WTC11 (cell line): ENCODE results near the gene BRPF1.

Experiments used
- CREB1 ChIP-seq: sonication (generic); formaldehyde crosslinking; IDR thresholded peaks from 2 replicates; pipeline ENCODE4 v1.8.0; 2023; ENCODE audit warnings: mild to moderate bottlenecking, missing genetic modification reagents
- NR2C2 ChIP-seq: sonication (generic); formaldehyde crosslinking; IDR thresholded peaks from 2 replicates; pipeline ENCODE4 v1.8.0; 2022; ENCODE audit warnings: mild to moderate bottlenecking, missing genetic modification reagents
- TCF7 ChIP-seq: sonication (generic); formaldehyde crosslinking; IDR thresholded peaks from 2 replicates; pipeline ENCODE4 v1.8.0; 2022; ENCODE audit warnings: mild to moderate bottlenecking, low read depth, missing genetic modification reagents, moderate library complexity
- TF ChIP-seq, protein P1 (sequence below): fragments of 200-600 bp; IDR thresholded peaks from 2 replicates; pipeline ENCODE4 v1.8.0; 2022; ENCODE audit warnings: antibody characterized with exemption
- TF ChIP-seq, protein P2 (sequence below): sonication (generic); formaldehyde crosslinking; IDR thresholded peaks from 2 replicates; pipeline ENCODE4 v1.8.1; 2022; ENCODE audit warnings: mild to moderate bottlenecking, moderate library complexity, missing genetic modification reagents
- TF ChIP-seq, protein P3 (sequence below): sonication (generic); formaldehyde crosslinking; IDR thresholded peaks from 2 replicates; pipeline ENCODE4 v1.8.0; 2022; ENCODE audit warnings: mild to moderate bottlenecking, missing genetic modification reagents

DNA sequence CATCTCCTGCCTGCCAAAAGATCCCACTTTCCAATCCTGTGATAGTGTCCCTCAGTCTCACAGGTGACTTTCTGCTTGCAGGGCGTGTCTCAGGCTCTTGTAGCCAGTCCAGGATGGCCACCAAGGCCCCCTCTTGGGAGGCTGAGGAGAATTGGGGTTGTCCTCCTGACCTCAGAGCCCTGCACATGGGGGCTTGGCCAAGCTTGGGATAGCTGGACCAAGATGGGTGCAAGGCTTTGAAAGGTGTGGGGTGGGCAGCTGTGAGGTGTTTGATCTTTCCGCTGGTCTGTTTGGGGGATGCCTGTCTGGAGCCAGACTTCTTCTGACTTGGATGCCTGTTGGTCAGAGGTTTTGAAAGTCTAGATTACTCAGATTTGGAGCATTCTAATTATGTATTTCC lies 39.9 kb upstream of the BRPF1 start:
- no peak for TF ChIP-seq NR2C2
- TF ChIP-seq, protein P1, sequence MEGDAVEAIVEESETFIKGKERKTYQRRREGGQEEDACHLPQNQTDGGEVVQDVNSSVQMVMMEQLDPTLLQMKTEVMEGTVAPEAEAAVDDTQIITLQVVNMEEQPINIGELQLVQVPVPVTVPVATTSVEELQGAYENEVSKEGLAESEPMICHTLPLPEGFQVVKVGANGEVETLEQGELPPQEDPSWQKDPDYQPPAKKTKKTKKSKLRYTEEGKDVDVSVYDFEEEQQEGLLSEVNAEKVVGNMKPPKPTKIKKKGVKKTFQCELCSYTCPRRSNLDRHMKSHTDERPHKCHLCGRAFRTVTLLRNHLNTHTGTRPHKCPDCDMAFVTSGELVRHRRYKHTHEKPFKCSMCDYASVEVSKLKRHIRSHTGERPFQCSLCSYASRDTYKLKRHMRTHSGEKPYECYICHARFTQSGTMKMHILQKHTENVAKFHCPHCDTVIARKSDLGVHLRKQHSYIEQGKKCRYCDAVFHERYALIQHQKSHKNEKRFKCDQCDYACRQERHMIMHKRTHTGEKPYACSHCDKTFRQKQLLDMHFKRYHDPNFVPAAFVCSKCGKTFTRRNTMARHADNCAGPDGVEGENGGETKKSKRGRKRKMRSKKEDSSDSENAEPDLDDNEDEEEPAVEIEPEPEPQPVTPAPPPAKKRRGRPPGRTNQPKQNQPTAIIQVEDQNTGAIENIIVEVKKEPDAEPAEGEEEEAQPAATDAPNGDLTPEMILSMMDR, result no peak
- TF ChIP-seq, protein P2, sequence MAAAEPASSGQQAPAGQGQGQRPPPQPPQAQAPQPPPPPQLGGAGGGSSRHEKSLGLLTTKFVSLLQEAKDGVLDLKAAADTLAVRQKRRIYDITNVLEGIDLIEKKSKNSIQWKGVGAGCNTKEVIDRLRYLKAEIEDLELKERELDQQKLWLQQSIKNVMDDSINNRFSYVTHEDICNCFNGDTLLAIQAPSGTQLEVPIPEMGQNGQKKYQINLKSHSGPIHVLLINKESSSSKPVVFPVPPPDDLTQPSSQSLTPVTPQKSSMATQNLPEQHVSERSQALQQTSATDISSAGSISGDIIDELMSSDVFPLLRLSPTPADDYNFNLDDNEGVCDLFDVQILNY, result no peak
- TF ChIP-seq, protein P3, sequence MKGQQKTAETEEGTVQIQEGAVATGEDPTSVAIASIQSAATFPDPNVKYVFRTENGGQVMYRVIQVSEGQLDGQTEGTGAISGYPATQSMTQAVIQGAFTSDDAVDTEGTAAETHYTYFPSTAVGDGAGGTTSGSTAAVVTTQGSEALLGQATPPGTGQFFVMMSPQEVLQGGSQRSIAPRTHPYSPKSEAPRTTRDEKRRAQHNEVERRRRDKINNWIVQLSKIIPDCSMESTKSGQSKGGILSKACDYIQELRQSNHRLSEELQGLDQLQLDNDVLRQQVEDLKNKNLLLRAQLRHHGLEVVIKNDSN (CRISPR knock-in tag), result no peak
- TF ChIP-seq CREB1 (CRISPR knock-in tag), result no peak
- TF ChIP-seq TCF7 (CRISPR knock-in tag), result no peak
